T-cell (primary cell): ENCODE results near the gene MUCL3. TPM values are rescaled to one million over a fixed set of nuclear protein-coding genes. Genes with fewer than 3 reads are reported as not detected.

Source experiments
- ATAC-seq, 4 experiments: fragments of 200-7000 bp in 3 of 4; fragments of 150-1000 bp in 1 of 4; cut with Tn5 transposase; replicated peaks in 1 of 4; 1 replicate in 3 of 4; 2 replicates in 1 of 4; pipeline ENCODE4 v1.10.0; 2021; ENCODE audit warnings: moderate library complexity in 3 of 4, mild to moderate bottlenecking in 2 of 4, moderate number of reproducible peaks in 1 of 4
- CTCF ChIA-PET, 2 donors: fragments of 300-600 bp; sonication (Branson Sonifier 250); formaldehyde crosslinking; loops; one replicate each; lab custom pipeline; 2022; ENCODE audit warnings: antibody characterized with exemption in 2 of 2; lab: Charles Lee
- POLR2A ChIA-PET, 2 donors: fragments of 300-600 bp; sonication (Branson Sonifier 250); formaldehyde crosslinking; loops; one replicate each; lab custom pipeline; 2022; ENCODE audit warnings: antibody characterized with exemption in 2 of 2; lab: Charles Lee
- DNase-seq, 35 experiments: peaks; one replicate each; pipeline versions ENCODE4 v3.0.0 to v3.0.0-alpha.2; 2013 to 2023
- H3K27ac ChIP-seq: one replicate; pipeline ENCODE4 v1.5.1; 2013; ENCODE audit warnings: low read length
- H3K27me3 ChIP-seq, 2 experiments: replicated peaks in 1 of 2; 1 replicate in 1 of 2; 2 replicates in 1 of 2; pipeline versions ENCODE4 v1.6.1 to v1.7.0; 2013; ENCODE audit warnings: low read length in 1 of 2, mixed read lengths in 1 of 2; ENCODE audit not compliant: control insufficient read depth in 2 of 2, insufficient read depth in 2 of 2; ENCODE audit errors: extremely low read depth in 1 of 2
- H3K36me3 ChIP-seq, 2 donors: 1 replicate in 1 of 2; 2 replicates in 1 of 2; pipeline versions ENCODE4 v1.6.1 to v1.7.0; 2013; ENCODE audit warnings: low read length in 1 of 2; ENCODE audit not compliant: control insufficient read depth in 2 of 2, insufficient read depth in 1 of 2; ENCODE audit errors: extremely low read depth in 1 of 2
- H3K4me1 ChIP-seq, 2 experiments: 1 replicate in 1 of 2; 2 replicates in 1 of 2; pipeline versions ENCODE4 v1.6.1 to v1.7.0; 2013; ENCODE audit warnings: low read length in 2 of 2, mixed read lengths in 1 of 2; ENCODE audit not compliant: insufficient read depth in 2 of 2, control insufficient read depth in 1 of 2; ENCODE audit errors: extremely low read depth in 1 of 2
- H3K4me3 ChIP-seq, 2 donors: 1 replicate in 1 of 2; 2 replicates in 1 of 2; pipeline versions ENCODE4 v1.5.1 to v1.7.0; 2013; ENCODE audit warnings: mild to moderate bottlenecking in 2 of 2, low read length in 1 of 2, moderate library complexity in 1 of 2; ENCODE audit not compliant: control insufficient read depth in 1 of 2; ENCODE audit errors: extremely low read depth in 1 of 2
- H3K9me3 ChIP-seq: 2 replicates; pipeline ENCODE4 v1.7.0; 2013
- H3K27ac Mint-ChIP-seq, 2 donors: one replicate each; pipeline ENCODE4 v1.8.0; 2020 to 2021; ENCODE audit warnings: mild to moderate bottlenecking in 2 of 2, mixed read lengths in 2 of 2
- H3K27me3 Mint-ChIP-seq, 2 donors: one replicate each; pipeline ENCODE4 v1.8.0; 2021 to 2022; ENCODE audit warnings: mixed read lengths in 2 of 2
- H3K36me3 Mint-ChIP-seq: one replicate; pipeline ENCODE4 v1.8.0; 2021; ENCODE audit warnings: mixed read lengths
- H3K4me1 Mint-ChIP-seq, 3 donors: one replicate each; pipeline ENCODE4 v1.8.0; 2020 to 2022; ENCODE audit warnings: mixed read lengths in 3 of 3, mild to moderate bottlenecking in 1 of 3
- H3K4me3 Mint-ChIP-seq, 3 donors: one replicate each; pipeline ENCODE4 v1.8.0; 2020 to 2022; ENCODE audit warnings: mild to moderate bottlenecking in 3 of 3, mixed read lengths in 3 of 3, moderate library complexity in 3 of 3
- H3K9me3 Mint-ChIP-seq, 3 donors: one replicate each; pipeline ENCODE4 v1.8.0; 2020 to 2022; ENCODE audit warnings: mixed read lengths in 3 of 3
- WGBS: methylation state at CpG from one replicate; pipeline ENCODE4 v1.1.5; 2013; ENCODE audit warnings: missing lambda C conversion rate; ENCODE audit not compliant: insufficient coverage; 5-methylcytosine and 5-hydroxymethylcytosine counted together
- total RNA-seq, 35 experiments: library from RNA in 6 of 35; stranded (reverse) in 6 of 35; fragments of 120-200 nt in 1 of 35; gene quantifications; one replicate each; pipeline versions ENCODE4 v1.2.1 to v1.2.4 and lab custom pipeline; 2013 to 2026

MUCL3 gene
- total RNA-seq, 5 donors from 2014 or later (not counting 1 experiment from before 2014, with no cell fraction given): 0.09 TPM; not detected in 4

GRCh38 chr6:30985490-30985889 is 44.7 kb downstream of the MUCL3 start:
- Mint-ChIP-seq H3K36me3 (no peaks in the 10 kb centered on the region), H3K9me3 (no peaks in the 10 kb centered on the region), H3K4me1 (peaks cover 5 to 15% (median 8%) of the 10 kb centered on the region in 3 donors), H3K4me3 (no peak overlapping the region), H3K27me3 (peaks cover 29% of the 10 kb centered on the region in 2 donors), H3K27ac (no peak overlapping the region)
- Histone ChIP-seq H3K9me3 (no peaks in the 10 kb centered on the region), H3K27me3 (peaks cover 5 to 26% of the 10 kb centered on the region in 2 experiments), H3K27ac (no peak overlapping the region), H3K4me1 (peaks cover 0 to 3% of the 10 kb centered on the region in 2 experiments), H3K36me3 (no peaks in the 10 kb centered on the region), H3K4me3 (no peak overlapping the region)
- DNase-seq (no peak), ATAC-seq (no peak)
- POLR2A ChIA-PET: no interaction called here
- CTCF ChIA-PET: no interaction called here
- WGBS: 61% methylated on average over 5 of the region's 5 CpGs

GRCh38 chr6:30987304-30987703 is 46.5 kb downstream of the MUCL3 start:
- CTCF ChIA-PET: no interaction called here
- H3K36me3 ChIP-seq: no peaks in the 10 kb centered on the region

GRCh38 chr6:30988209-30988825 is 47.5 kb downstream of the MUCL3 start:
- H3K27me3 ChIP-seq: peaks cover 0 to 10% of the 10 kb centered on the region in 2 experiments
- H3K36me3 ChIP-seq: no peaks in the 10 kb centered on the region
- H3K9me3 ChIP-seq: no peaks in the 10 kb centered on the region
- no peaks in the 10 kb centered on the region for H3K36me3 Mint-ChIP-seq
- DNase-seq (no peak), ATAC-seq (no peak)
- WGBS: 90% methylated on average over 6 of the region's 9 CpGs
- ChIA-PET CTCF (no interaction called here), POLR2A (no interaction called here)
- H3K4me3 ChIP-seq: no peak overlapping the region
- H3K27ac ChIP-seq: no peak overlapping the region
- no peak overlapping the region for H3K27ac Mint-ChIP-seq
- peaks cover 8 to 13% of the 10 kb centered on the region in 2 donors for H3K27me3 Mint-ChIP-seq
- no peak overlapping the region for H3K4me3 Mint-ChIP-seq
- H3K9me3 Mint-ChIP-seq: no peaks in the 10 kb centered on the region
- peaks cover 0 to 9% of the 10 kb centered on the region in 2 experiments for H3K4me1 ChIP-seq
- H3K4me1 Mint-ChIP-seq: peaks cover 11 to 14% (median 13%) of the 10 kb centered on the region in 3 donors

More at GRCh38 chr6:30987304-30987703, 46.5 kb downstream of the MUCL3 start:
- Mint-ChIP-seq H3K27me3 (peaks cover 18 to 23% of the 10 kb centered on the region in 2 donors), H3K9me3 (no peaks in the 10 kb centered on the region), H3K4me1 (peaks cover 11 to 16% (median 14%) of the 10 kb centered on the region in 3 donors), H3K36me3 (no peaks in the 10 kb centered on the region), H3K27ac (no peak overlapping the region), H3K4me3 (no peak overlapping the region)
- H3K4me1 ChIP-seq: peaks cover 0 to 9% of the 10 kb centered on the region in 2 experiments
- no peak overlapping the region for H3K4me3 ChIP-seq
- H3K9me3 ChIP-seq: no peaks in the 10 kb centered on the region
- peaks cover 0 to 16% of the 10 kb centered on the region in 2 experiments for H3K27me3 ChIP-seq
- WGBS: 83% methylated on average over 6 of the region's 6 CpGs
- ATAC-seq (no peak), DNase-seq (no peak)
- POLR2A ChIA-PET: no interaction called here
- no peak overlapping the region for H3K27ac ChIP-seq

GRCh38 chr6:30990422-30991086 is 49.8 kb downstream of the MUCL3 start:
- Histone ChIP-seq H3K27me3 (peaks cover 0 to 7% of the 10 kb centered on the region in 2 experiments), H3K27ac (peak overlapping the region; percentile 24), H3K9me3 (no peaks in the 10 kb centered on the region), H3K4me3 (peak overlapping the region in 1 of 2 donors; percentile 25), H3K36me3 (no peaks in the 10 kb centered on the region), H3K4me1 (peaks cover 0 to 9% of the 10 kb centered on the region in 2 experiments)
- DNase-seq: peak in 18 of 35 experiments; percentile 2 to 46 (median 12)
- Mint-ChIP-seq H3K4me1 (peaks cover 11 to 14% (median 13%) of the 10 kb centered on the region in 3 donors), H3K36me3 (no peaks in the 10 kb centered on the region), H3K27ac (peak overlapping the region; percentile 50 to 81), H3K9me3 (no peaks in the 10 kb centered on the region), H3K4me3 (peak overlapping the region; percentile 59 to 77 (median 64)), H3K27me3 (no peaks in the 10 kb centered on the region)
- ChIA-PET POLR2A (interaction anchor here in 1 of 2 donors (0.5 kb wide), 1 partner anchor 27 kb away, joined by 4 read pairs; no protein-coding TSS in a partner anchor), CTCF (interaction anchor here in 1 of 2 donors (0.6 kb wide), 1 partner anchor 58 kb away, joined by 6 read pairs; no protein-coding TSS in a partner anchor)
- WGBS: 50% methylated on average over 6 of the region's 8 CpGs
- ATAC-seq: peak; percentile 58 to 75 (median 68)

- Mint-ChIP-seq H3K4me1 (peaks cover 11 to 14% (median 13%) of the 10 kb centered on the region in 3 donors), H3K36me3 (no peaks in the 10 kb centered on the region), H3K9me3 (no peaks in the 10 kb centered on the region), H3K4me3 (no peak overlapping the region), H3K27me3 (no peaks in the 10 kb centered on the region), H3K27ac (no peak overlapping the region)
- DNase-seq (no peak), ATAC-seq (no peak)
- peaks cover 0 to 7% of the 10 kb centered on the region in 2 experiments for H3K27me3 ChIP-seq
- no peak overlapping the region for H3K27ac ChIP-seq
- H3K4me3 ChIP-seq: no peak overlapping the region
- H3K36me3 ChIP-seq: no peaks in the 10 kb centered on the region
- H3K4me1 ChIP-seq: peaks cover 0 to 9% of the 10 kb centered on the region in 2 experiments
- 90% methylated on average over 1 of the region's 2 CpGs for WGBS
- ChIA-PET POLR2A (interaction anchor here (0.6 kb wide), 4 partner anchors 11 to 644 kb away, joined by 3 to 8 read pairs (median 4); no protein-coding TSS in a partner anchor), CTCF (no interaction called here)
- no peaks in the 10 kb centered on the region for H3K9me3 ChIP-seq
These were observed 51.1 kb downstream of the MUCL3 start for GRCh38 chr6:30991891-30992290.

- H3K36me3 ChIP-seq: no peaks in the 10 kb centered on the region
- ChIA-PET POLR2A (no interaction called here), CTCF (no interaction called here)
- no peak for ATAC-seq
- Mint-ChIP-seq H3K27me3 (peaks cover 0 to 4% of the 10 kb centered on the region in 2 donors), H3K9me3 (peaks cover 0 to 3% (median 0%) of the 10 kb centered on the region in 3 donors), H3K4me1 (peaks cover 0 to 6% (median 4%) of the 10 kb centered on the region in 3 donors), H3K4me3 (no peak overlapping the region), H3K27ac (no peak overlapping the region), H3K36me3 (no peaks in the 10 kb centered on the region)
- WGBS: no CpG with 5 or more reads among the region's 2 CpGs
- no peak overlapping the region for H3K4me3 ChIP-seq
- H3K4me1 ChIP-seq: no peaks in the 10 kb centered on the region
- no peak for DNase-seq
- no peaks in the 10 kb centered on the region for H3K9me3 ChIP-seq
- H3K27ac ChIP-seq: no peak overlapping the region
- peaks cover 0 to 7% of the 10 kb centered on the region in 2 experiments for H3K27me3 ChIP-seq
These were observed 56.5 kb downstream of the MUCL3 start for GRCh38 chr6:30997301-30997700.
